WTC11 (cell line): ENCODE data around the gene SLA2. TPM values are rescaled to one million over a fixed set of nuclear protein-coding genes. Genes with fewer than 3 reads are reported as not detected.

Experiments used
- ATAC-seq: fragments of 200-7000 bp; cut with Tn5 transposase; 2 replicates; pipeline ENCODE4 v1.10.0; 2021; ENCODE audit warnings: mild to moderate bottlenecking, moderate library complexity
- CTCF ChIA-PET: fragments of 300-600 bp; sonication (Branson Sonifier 250); formaldehyde crosslinking; loops from one replicate; lab custom pipeline; 2021; ENCODE audit warnings: antibody characterized with exemption; lab: Charles Lee
- POLR2A ChIA-PET: fragments of 350-600 bp; sonication (Branson Sonifier 250); formaldehyde crosslinking; loops from one replicate; lab custom pipeline; 2021; ENCODE audit warnings: antibody characterized with exemption; lab: Charles Lee
- DNase-seq: peaks from one replicate; pipeline ENCODE4 v3.0.0; 2021; ENCODE audit warnings: low spot score
- H3K27ac Mint-ChIP-seq: 2 replicates; pipeline ENCODE4 v1.8.0; 2021; ENCODE audit warnings: mixed read lengths
- H3K27me3 Mint-ChIP-seq: 2 replicates; pipeline ENCODE4 v1.8.0; 2021; ENCODE audit warnings: low read depth, mild to moderate bottlenecking, moderate library complexity, mixed read lengths
- H3K36me3 Mint-ChIP-seq: 2 replicates; pipeline ENCODE4 v1.8.0; 2021; ENCODE audit warnings: mixed read lengths
- H3K4me1 Mint-ChIP-seq: 2 replicates; pipeline ENCODE4 v1.8.0; 2022; ENCODE audit warnings: mixed read lengths
- H3K4me3 Mint-ChIP-seq: 2 replicates; pipeline ENCODE4 v1.8.0; 2021; ENCODE audit warnings: mild to moderate bottlenecking, moderate library complexity, mixed read lengths
- H3K9me3 Mint-ChIP-seq: 2 replicates; pipeline ENCODE4 v1.8.0; 2021; ENCODE audit warnings: mixed read lengths
- ARID4B ChIP-seq: sonication (generic); formaldehyde crosslinking; IDR thresholded peaks from 2 replicates; pipeline ENCODE4 v1.8.0; 2023; ENCODE audit warnings: missing genetic modification reagents, mild to moderate bottlenecking, borderline replicate concordance
- ATF1 ChIP-seq: sonication (generic); formaldehyde crosslinking; IDR thresholded peaks from 2 replicates; pipeline ENCODE4 v1.8.1; 2023; ENCODE audit warnings: mild to moderate bottlenecking, moderate library complexity, missing genetic modification reagents
- ATF2 ChIP-seq: sonication (generic); formaldehyde crosslinking; IDR thresholded peaks from 2 replicates; pipeline ENCODE4 v1.8.1; 2022; ENCODE audit warnings: low read depth, missing genetic modification reagents, borderline replicate concordance
- CBFB ChIP-seq: sonication (generic); formaldehyde crosslinking; IDR thresholded peaks from 2 replicates; pipeline ENCODE4 v1.8.1; 2022; ENCODE audit warnings: mild to moderate bottlenecking, low read depth, missing genetic modification reagents
- E2F1 ChIP-seq: sonication (generic); formaldehyde crosslinking; IDR thresholded peaks from 2 replicates; pipeline ENCODE4 v1.8.0; 2022; ENCODE audit warnings: mild to moderate bottlenecking, missing genetic modification reagents
- E2F5 ChIP-seq: sonication (generic); formaldehyde crosslinking; IDR thresholded peaks from 2 replicates; pipeline ENCODE4 v1.8.1; 2022; ENCODE audit warnings: mild to moderate bottlenecking, moderate library complexity, missing genetic modification reagents
- ETV6 ChIP-seq: sonication (generic); formaldehyde crosslinking; IDR thresholded peaks from 2 replicates; pipeline ENCODE4 v1.8.1; 2022; ENCODE audit warnings: mild to moderate bottlenecking, missing genetic modification reagents
- FOXK1 ChIP-seq: sonication (generic); formaldehyde crosslinking; IDR thresholded peaks from 2 replicates; pipeline ENCODE4 v1.8.0; 2022; ENCODE audit warnings: mild to moderate bottlenecking, moderate library complexity, missing genetic modification reagents
- FOXP1 ChIP-seq: sonication (generic); formaldehyde crosslinking; IDR thresholded peaks from 2 replicates; pipeline ENCODE4 v1.8.0; 2022; ENCODE audit warnings: missing genetic modification reagents, mild to moderate bottlenecking, moderate library complexity, borderline replicate concordance
- MAX ChIP-seq: sonication (generic); formaldehyde crosslinking; IDR thresholded peaks from 2 replicates; pipeline ENCODE4 v1.8.0; 2022; ENCODE audit warnings: mild to moderate bottlenecking, missing genetic modification reagents
- NFYB ChIP-seq: sonication (generic); formaldehyde crosslinking; conservative IDR thresholded peaks from 2 replicates; pipeline ENCODE4 v1.8.0; 2022; ENCODE audit warnings: low read depth, missing genetic modification reagents
- PREB ChIP-seq: sonication (generic); formaldehyde crosslinking; IDR thresholded peaks from 2 replicates; pipeline ENCODE4 v1.8.1; 2022; ENCODE audit warnings: mild to moderate bottlenecking, missing genetic modification reagents, moderate library complexity, borderline replicate concordance
- SMAD3 ChIP-seq: sonication (generic); formaldehyde crosslinking; IDR thresholded peaks from 2 replicates; pipeline ENCODE4 v1.8.0; 2022; ENCODE audit warnings: missing genetic modification reagents, mild to moderate bottlenecking, borderline replicate concordance
- SP1 ChIP-seq: sonication (generic); formaldehyde crosslinking; conservative IDR thresholded peaks from 2 replicates; pipeline ENCODE4 v1.8.1; 2022; ENCODE audit warnings: missing genetic modification reagents
- USF1 ChIP-seq: sonication (generic); formaldehyde crosslinking; IDR thresholded peaks from 2 replicates; pipeline ENCODE4 v1.8.0; 2022; ENCODE audit warnings: mild to moderate bottlenecking, missing genetic modification reagents
- USF2 ChIP-seq: sonication (generic); formaldehyde crosslinking; IDR thresholded peaks from 2 replicates; pipeline ENCODE4 v1.8.1; 2023; ENCODE audit warnings: mild to moderate bottlenecking, missing genetic modification reagents, moderate library complexity
- ZBTB43 ChIP-seq: sonication (generic); formaldehyde crosslinking; IDR thresholded peaks from 2 replicates; pipeline ENCODE4 v1.8.1; 2023; ENCODE audit warnings: mild to moderate bottlenecking, missing genetic modification reagents
- ZMAT4 ChIP-seq: fragments of 250-450 bp; sonication (Bioruptor Pico); IDR thresholded peaks from 2 replicates; pipeline ENCODE4 v1.9.0; 2021; ENCODE audit warnings: mild to moderate bottlenecking
- ZNF121 ChIP-seq: sonication (generic); formaldehyde crosslinking; IDR thresholded peaks from 2 replicates; pipeline ENCODE4 v1.8.0; 2023; ENCODE audit warnings: missing genetic modification reagents
- ZNF512 ChIP-seq: sonication (generic); formaldehyde crosslinking; IDR thresholded peaks from 2 replicates; pipeline ENCODE4 v1.8.1; 2022; ENCODE audit warnings: missing genetic modification reagents, borderline replicate concordance
- total RNA-seq: library from RNA; stranded (reverse); gene quantifications from 3 replicates; pipeline ENCODE4 v1.2.3, GENCODE V29; 2021

The SLA2 gene
- total RNA-seq, 1 experiment from 2014 or later, result 0.17 TPM

- POLR2A ChIA-PET, result interaction anchor here (0.8 to 2.1 kb wide), 6 partner anchors 11 to 105 kb away, joined by 3 to 7 read pairs (median 4); partner anchors contain the start of genes DSN1 and NDRG3
- Mint-ChIP-seq H3K27me3 (no peaks in the 10 kb centered on the region), H3K27ac (peak overlapping the region; percentile 99), H3K4me1 (peaks cover 10% of the 10 kb centered on the region), H3K36me3 (peaks cover 17% of the 10 kb centered on the region), H3K4me3 (peak overlapping the region; percentile 86), H3K9me3 (no peaks in the 10 kb centered on the region)
- DNase-seq (peak; percentile 92), ATAC-seq (peak; percentile 97)
- CTCF ChIA-PET, result interaction anchor here (0.7 to 2.5 kb wide), 17 partner anchors 10 to 346 kb away, joined by 3 to 9 read pairs (median 4); partner anchors contain the start of genes DSN1, NDRG3 and RAB5IF
- TF ChIP-seq USF2 (CRISPR knock-in tag) (peak; percentile 69), PREB (no peak), ETV6 (CRISPR knock-in tag) (peak; percentile 72; the same call in 1 of the 2 replicates), ZNF121 (CRISPR knock-in tag) (0 out of 2 replicates have a peak, but pooled peaks have one; percentile 44), ATF2 (no peak), MAX (CRISPR knock-in tag) (peak; percentile 89), ZBTB43 (0 out of 2 replicates have a peak, but pooled peaks have one; percentile 43), CBFB (0 out of 2 replicates have a peak, but pooled peaks have one; percentile 24), SP1 (CRISPR knock-in tag) (peak; percentile 68), FOXK1 (peak; percentile 74), E2F1 (0 out of 2 replicates have a peak, but pooled peaks have one; percentile 24), E2F5 (peak; percentile 31; the same call in 1 of the 2 replicates), ATF1 (CRISPR knock-in tag) (0 out of 2 replicates have a peak, but pooled peaks have one; percentile 61), ARID4B (CRISPR knock-in tag) (peak; percentile 72; the same call in 1 of the 2 replicates), FOXP1 (CRISPR knock-in tag) (peak; percentile 51), ZMAT4 (CRISPR knock-in tag) (0 out of 2 replicates have a peak, but pooled peaks have one; percentile 42), SMAD3 (CRISPR knock-in tag) (peak; percentile 34; the same call in 1 of the 2 replicates), USF1 (CRISPR knock-in tag) (peak; percentile 81), NFYB (CRISPR knock-in tag) (peak; percentile 98), ZNF512 (CRISPR knock-in tag) (no peak)
These were observed 30.9 kb upstream of the SLA2 start for GRCh38 chr20:36676701-36677421.
